Measurements from ENCODE around the gene HIP1. TPM values are rescaled to one million over a fixed set of nuclear protein-coding genes. Genes with fewer than 3 reads are reported as not detected.

The HIP1 gene
- total RNA-seq, 1 donor from 2014 or later, result 65.5 TPM

- DNase-seq, result no peak
- H3K4me1 Mint-ChIP-seq (ENCODE audit: low read depth, unreplicated experiment), result peaks cover 2% of the 10 kb centered on the region
- peak overlapping the region; percentile 50 for H3K27ac Mint-ChIP-seq (ENCODE audit: unreplicated experiment)
- H3K36me3 Mint-ChIP-seq (ENCODE audit: unreplicated experiment), result peaks cover 13% of the 10 kb centered on the region
- TF ChIP-seq, protein P1, sequence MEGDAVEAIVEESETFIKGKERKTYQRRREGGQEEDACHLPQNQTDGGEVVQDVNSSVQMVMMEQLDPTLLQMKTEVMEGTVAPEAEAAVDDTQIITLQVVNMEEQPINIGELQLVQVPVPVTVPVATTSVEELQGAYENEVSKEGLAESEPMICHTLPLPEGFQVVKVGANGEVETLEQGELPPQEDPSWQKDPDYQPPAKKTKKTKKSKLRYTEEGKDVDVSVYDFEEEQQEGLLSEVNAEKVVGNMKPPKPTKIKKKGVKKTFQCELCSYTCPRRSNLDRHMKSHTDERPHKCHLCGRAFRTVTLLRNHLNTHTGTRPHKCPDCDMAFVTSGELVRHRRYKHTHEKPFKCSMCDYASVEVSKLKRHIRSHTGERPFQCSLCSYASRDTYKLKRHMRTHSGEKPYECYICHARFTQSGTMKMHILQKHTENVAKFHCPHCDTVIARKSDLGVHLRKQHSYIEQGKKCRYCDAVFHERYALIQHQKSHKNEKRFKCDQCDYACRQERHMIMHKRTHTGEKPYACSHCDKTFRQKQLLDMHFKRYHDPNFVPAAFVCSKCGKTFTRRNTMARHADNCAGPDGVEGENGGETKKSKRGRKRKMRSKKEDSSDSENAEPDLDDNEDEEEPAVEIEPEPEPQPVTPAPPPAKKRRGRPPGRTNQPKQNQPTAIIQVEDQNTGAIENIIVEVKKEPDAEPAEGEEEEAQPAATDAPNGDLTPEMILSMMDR (IDR thresholded peaks at IDR 0.05; ENCODE audit: partially characterized antibody, unreplicated experiment), result no peak
- peaks cover 2% of the 10 kb centered on the region for H3K27me3 Mint-ChIP-seq (ENCODE audit: unreplicated experiment)
- H3K9me3 Mint-ChIP-seq (ENCODE audit: unreplicated experiment), result peaks cover 3% of the 10 kb centered on the region
- H3K4me3 Mint-ChIP-seq (ENCODE audit: unreplicated experiment), result no peak overlapping the region
These were observed 114.5 kb downstream of the HIP1 start for GRCh38 chr7:75624134-75624832.

- DNase-seq, result no peak
- Mint-ChIP-seq H3K27me3 (ENCODE audit: unreplicated experiment) (peaks cover 2% of the 10 kb centered on the region), H3K36me3 (ENCODE audit: unreplicated experiment) (peaks cover 13% of the 10 kb centered on the region), H3K9me3 (ENCODE audit: unreplicated experiment) (peaks cover 4% of the 10 kb centered on the region), H3K4me1 (ENCODE audit: low read depth, unreplicated experiment) (peaks cover 2% of the 10 kb centered on the region), H3K4me3 (ENCODE audit: unreplicated experiment) (no peak overlapping the region), H3K27ac (ENCODE audit: unreplicated experiment) (no peak overlapping the region)
- TF ChIP-seq, protein P1 (IDR thresholded peaks at IDR 0.05; ENCODE audit: partially characterized antibody, unreplicated experiment), result no peak
These were observed 115.2 kb downstream of the HIP1 start for GRCh38 chr7:75623390-75624133.

- Mint-ChIP-seq H3K4me3 (ENCODE audit: unreplicated experiment) (no peak overlapping the region), H3K27ac (ENCODE audit: unreplicated experiment) (no peak overlapping the region), H3K4me1 (ENCODE audit: low read depth, unreplicated experiment) (peaks cover 4% of the 10 kb centered on the region), H3K9me3 (ENCODE audit: unreplicated experiment) (peaks cover 5% of the 10 kb centered on the region), H3K36me3 (ENCODE audit: unreplicated experiment) (peaks cover 9% of the 10 kb centered on the region), H3K27me3 (ENCODE audit: unreplicated experiment) (peaks cover 4% of the 10 kb centered on the region)
- DNase-seq, result no peak
- TF ChIP-seq, protein P1 (IDR thresholded peaks at IDR 0.05; ENCODE audit: partially characterized antibody, unreplicated experiment), result no peak
These were observed 117.6 kb downstream of the HIP1 start for GRCh38 chr7:75621124-75621523.

- H3K9me3 Mint-ChIP-seq (ENCODE audit: unreplicated experiment), result peaks cover 3% of the 10 kb centered on the region
- TF ChIP-seq, protein P1 (IDR thresholded peaks at IDR 0.05; ENCODE audit: partially characterized antibody, unreplicated experiment), result no peak
- H3K27ac Mint-ChIP-seq (ENCODE audit: unreplicated experiment), result no peak overlapping the region
- DNase-seq, result no peak
- peaks cover 4% of the 10 kb centered on the region for H3K4me1 Mint-ChIP-seq (ENCODE audit: low read depth, unreplicated experiment)
- H3K36me3 Mint-ChIP-seq (ENCODE audit: unreplicated experiment), result peaks cover 7% of the 10 kb centered on the region
- H3K27me3 Mint-ChIP-seq (ENCODE audit: unreplicated experiment), result peaks cover 4% of the 10 kb centered on the region
- H3K4me3 Mint-ChIP-seq (ENCODE audit: unreplicated experiment), result no peak overlapping the region
These were observed 119.1 kb downstream of the HIP1 start for GRCh38 chr7:75619636-75620035.

Measured in glutamatergic neuron (in vitro differentiated cells).